Measurements from ENCODE around the gene PET117.

The PET117 gene

GRCh38 chr20:18180815-18181214 is 43.2 kb downstream of the PET117 start:
- TF ChIP-seq ZFX (IDR thresholded peaks at IDR 0.05), result no peak
- no peak for TF ChIP-seq CTCF (conservative IDR thresholded peaks at IDR 0.05)
- no peak overlapping the region for H3K27ac ChIP-seq

- no peak overlapping the region for H3K27ac ChIP-seq
- no peak for TF ChIP-seq ZFX (IDR thresholded peaks at IDR 0.05)
- no peak for TF ChIP-seq CTCF (conservative IDR thresholded peaks at IDR 0.05)
Observed at GRCh38 chr20:18187020-18187419, 49.4 kb downstream of the PET117 start.

DNA sequence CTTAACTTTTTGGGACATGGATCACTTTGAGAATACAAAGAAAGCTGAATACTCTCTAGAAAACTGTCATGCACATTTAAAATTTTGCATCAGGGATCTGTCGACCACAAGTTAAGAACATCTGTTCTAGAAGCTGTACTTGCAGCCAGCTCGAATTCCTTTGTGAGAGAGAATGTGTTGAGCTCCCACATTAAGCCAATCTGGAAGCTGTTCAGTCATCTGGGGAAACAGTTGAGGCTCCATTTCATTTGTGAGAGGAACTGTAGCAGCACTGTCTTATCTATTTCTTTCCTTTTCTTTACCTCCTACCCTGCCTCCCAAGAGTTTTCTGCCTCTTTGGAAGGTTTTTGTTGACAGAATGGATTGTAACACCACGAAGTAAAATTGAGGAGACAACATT is 50.8 kb downstream of the PET117 start:
- H3K27ac ChIP-seq, result no peak overlapping the region
- TF ChIP-seq ZFX (IDR thresholded peaks at IDR 0.05) (no peak), CTCF (conservative IDR thresholded peaks at IDR 0.05) (no peak)

- TF ChIP-seq ZFX (IDR thresholded peaks at IDR 0.05) (no peak), CTCF (conservative IDR thresholded peaks at IDR 0.05) (0 out of 2 replicates have a peak, but pooled peaks have one; percentile 4)
- no peak overlapping the region for H3K27ac ChIP-seq
Observed at GRCh38 chr20:18190338-18191233, 52.9 kb downstream of the PET117 start.

DNA sequence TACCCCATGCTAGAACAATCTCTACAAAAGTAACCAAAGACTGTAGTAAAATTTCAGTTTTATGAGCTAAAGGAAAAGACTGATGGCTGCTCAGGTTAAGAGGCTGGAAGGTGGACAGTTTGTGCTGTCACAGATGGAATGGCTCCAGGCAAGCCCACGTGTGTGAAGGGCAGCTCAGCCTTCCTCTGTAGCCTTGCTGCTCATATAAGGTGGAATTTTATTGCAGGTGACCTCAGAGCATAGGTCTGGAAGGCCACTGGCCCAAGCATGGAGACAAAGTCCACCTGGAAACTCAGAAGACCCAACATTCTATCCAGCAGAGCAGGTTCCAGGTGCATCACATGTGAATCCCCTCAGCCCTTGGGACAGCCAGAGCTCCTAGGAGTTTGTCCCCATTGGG is 53.6 kb downstream of the PET117 start:
- H3K27ac ChIP-seq, result no peak overlapping the region
- TF ChIP-seq CTCF (conservative IDR thresholded peaks at IDR 0.05) (no peak), ZFX (IDR thresholded peaks at IDR 0.05) (no peak)
